Measurements from ENCODE around the gene TTC6. TPM values are rescaled to one million over a fixed set of nuclear protein-coding genes. Genes with fewer than 3 reads are reported as not detected.

TTC6 gene
- total and polyA plus RNA-seq, 2 experiments from 2014 or later, result not detected

DNA sequence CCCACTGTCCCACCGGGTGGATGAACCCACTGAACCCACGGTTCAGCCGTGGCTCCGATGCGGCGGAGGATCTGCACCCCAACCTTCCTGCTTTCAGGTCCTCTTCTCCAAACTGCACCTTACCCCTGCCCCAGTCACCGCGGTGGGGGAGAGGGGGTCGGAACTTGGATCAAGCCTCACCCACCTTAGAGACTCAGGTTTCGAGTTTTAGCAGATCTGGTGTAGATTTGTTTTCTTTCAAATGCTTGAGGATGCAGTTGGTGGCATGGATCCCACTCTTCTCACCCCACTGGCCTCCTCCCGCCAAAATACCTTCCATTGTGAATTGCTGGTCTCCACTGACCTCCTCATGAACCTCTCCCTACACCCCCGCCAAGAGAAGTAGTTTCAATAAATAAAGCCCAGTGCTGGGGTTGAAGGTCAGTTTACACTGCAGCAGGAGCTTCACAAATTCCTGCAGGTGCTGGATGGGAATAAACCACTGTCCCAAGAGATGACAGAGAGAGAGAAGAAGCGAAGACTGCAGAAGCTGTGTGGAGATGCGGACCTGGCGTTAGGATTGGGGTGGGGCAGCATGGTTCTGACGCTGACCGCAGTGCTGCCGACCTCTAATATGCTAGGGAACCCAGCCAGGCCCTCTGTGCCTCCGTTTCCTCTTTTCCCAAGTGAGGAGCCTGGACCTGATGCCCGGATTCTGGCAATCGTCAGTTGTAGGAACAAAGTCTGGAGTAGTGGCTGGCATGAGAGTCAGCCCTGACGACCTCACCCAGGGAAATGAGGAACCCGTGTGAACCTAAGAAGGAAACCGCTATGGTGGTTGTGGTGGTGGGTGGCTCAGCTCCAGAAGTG is 7.4 kb downstream of the TTC6 start:
- WGBS, 2 experiments (ENCODE audit: low coverage in 1 of 2, low lambda C conversion rate in 2 of 2, missing lambda C conversion rate in 2 of 2), result 5 to 6% methylated on average over 24 of the region's 24 CpGs
- DNase-seq, result no peak
- H3K4me3 ChIP-seq, result no peak overlapping the region
- H3K79me2 ChIP-seq (ENCODE audit: insufficient read depth), result no peaks in the 10 kb centered on the region
- H3F3A ChIP-seq (ENCODE audit: insufficient read depth), result no peaks in the 10 kb centered on the region
- H3K36me3 ChIP-seq (ENCODE audit: low read depth), result no peaks in the 10 kb centered on the region
- H3K4me2 ChIP-seq (ENCODE audit: unreplicated experiment), result no peak overlapping the region
- in situ Hi-C loops (cut with MboI), result loop anchor here (10.0 kb wide), 1 partner anchor 358 kb away; no protein-coding TSS in a partner anchor
- TF ChIP-seq EZH2 (IDR thresholded peaks at IDR 0.05; ENCODE audit: insufficient read depth, poor library complexity, severe bottlenecking) (no peak), EZH2phosphoT487 (IDR thresholded peaks at IDR 0.05; ENCODE audit: insufficient read depth, low read depth) (no peak)
- H3K9ac ChIP-seq, result no peak overlapping the region
- H3K27me3 ChIP-seq (replicated peaks; ENCODE audit: insufficient read depth), result peaks cover 90% of the 10 kb centered on the region
- H3K4me1 ChIP-seq (ENCODE audit: insufficient read depth), result no peaks in the 10 kb centered on the region
- H4K20me1 ChIP-seq (ENCODE audit: insufficient read depth), result no peaks in the 10 kb centered on the region
- no peak overlapping the region for H2AFZ ChIP-seq
- H3K27ac ChIP-seq, result no peak overlapping the region
- H3K9me2 ChIP-seq (ENCODE audit: insufficient read depth), result no peaks in the 10 kb centered on the region
- H3K9me3 ChIP-seq (ENCODE audit: low read depth), result no peaks in the 10 kb centered on the region

DNA sequence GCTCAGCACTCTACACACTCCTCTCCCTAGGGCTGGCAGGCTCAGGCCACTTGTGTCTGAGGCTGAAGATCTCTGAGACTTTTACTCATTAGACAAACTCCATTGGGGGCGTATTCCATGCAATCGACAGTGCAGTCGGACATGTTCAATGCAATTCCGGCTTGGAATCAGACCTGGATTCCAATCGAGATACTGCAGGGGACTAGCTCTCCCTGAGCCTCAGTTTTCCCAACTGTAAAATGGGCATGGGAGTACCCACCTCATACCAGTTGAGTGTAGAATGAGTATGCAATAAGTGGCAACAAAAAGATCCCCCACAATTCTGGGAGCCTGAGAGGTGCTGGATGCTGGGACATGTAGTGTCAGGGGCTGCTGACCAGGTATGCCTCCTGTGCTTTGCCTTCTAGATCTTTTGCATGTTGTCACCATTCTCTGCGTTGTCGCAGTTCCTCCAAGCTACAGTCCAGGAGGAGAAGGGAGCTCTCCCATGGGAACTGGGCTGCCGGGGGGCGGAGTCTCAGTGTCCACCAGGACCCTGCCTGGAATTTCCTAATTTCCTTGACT is 8.3 kb downstream of the TTC6 start:
- 56 to 62% methylated on average over 9 of the region's 9 CpGs for WGBS, 2 experiments (ENCODE audit: low coverage in 1 of 2, low lambda C conversion rate in 2 of 2, missing lambda C conversion rate in 2 of 2)

DNA sequence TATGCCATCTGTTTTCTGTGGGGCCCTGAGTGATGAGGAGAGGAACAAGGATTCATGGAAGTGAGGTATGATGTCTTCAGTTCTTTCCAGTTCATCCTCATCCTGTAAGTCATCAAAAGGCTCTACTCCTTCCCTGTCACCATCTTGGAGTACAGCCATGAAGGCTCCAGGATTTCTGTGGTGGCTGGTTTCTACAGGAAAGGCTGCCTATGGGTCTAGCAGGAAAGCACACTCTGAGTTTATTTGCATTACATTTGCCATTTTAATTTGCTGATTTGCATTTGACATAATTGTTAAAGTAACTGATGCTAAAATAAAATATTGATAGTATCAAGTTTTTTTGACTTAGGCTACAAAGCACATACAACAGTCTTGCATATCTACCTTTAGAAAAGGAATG is 11.2 kb downstream of the TTC6 start:
- peaks cover 86% of the 10 kb centered on the region for H3K27me3 ChIP-seq (replicated peaks; ENCODE audit: insufficient read depth)
- TF ChIP-seq EZH2 (IDR thresholded peaks at IDR 0.05; ENCODE audit: insufficient read depth, poor library complexity, severe bottlenecking) (no peak), EZH2phosphoT487 (IDR thresholded peaks at IDR 0.05; ENCODE audit: insufficient read depth, low read depth) (no peak)
- H3F3A ChIP-seq (ENCODE audit: insufficient read depth), result no peaks in the 10 kb centered on the region
- H2AFZ ChIP-seq, result no peak overlapping the region
- no peaks in the 10 kb centered on the region for H3K9me3 ChIP-seq (ENCODE audit: low read depth)
- H3K79me2 ChIP-seq (ENCODE audit: insufficient read depth), result no peaks in the 10 kb centered on the region
- H3K4me1 ChIP-seq (ENCODE audit: insufficient read depth), result no peaks in the 10 kb centered on the region
- no peaks in the 10 kb centered on the region for H4K20me1 ChIP-seq (ENCODE audit: insufficient read depth)
- no peaks in the 10 kb centered on the region for H3K36me3 ChIP-seq (ENCODE audit: low read depth)
- in situ Hi-C loops (cut with MboI), result loop anchor here (10.0 kb wide), 1 partner anchor 362 kb away; no protein-coding TSS in a partner anchor
- no peaks in the 10 kb centered on the region for H3K9me2 ChIP-seq (ENCODE audit: insufficient read depth)
- no peak overlapping the region for H3K27ac ChIP-seq
- H3K4me2 ChIP-seq (ENCODE audit: unreplicated experiment), result no peak overlapping the region
- no peak for DNase-seq
- no peak overlapping the region for H3K9ac ChIP-seq
- H3K4me3 ChIP-seq, result no peak overlapping the region

More for the DNA sequence above, 8.3 kb downstream of the TTC6 start:
- Histone ChIP-seq H3K9me3 (ENCODE audit: low read depth) (no peaks in the 10 kb centered on the region), H2AFZ (no peak overlapping the region), H3K4me2 (ENCODE audit: unreplicated experiment) (no peak overlapping the region), H4K20me1 (ENCODE audit: insufficient read depth) (no peaks in the 10 kb centered on the region), H3K4me1 (ENCODE audit: insufficient read depth) (no peaks in the 10 kb centered on the region), H3K36me3 (ENCODE audit: low read depth) (no peaks in the 10 kb centered on the region), H3K79me2 (ENCODE audit: insufficient read depth) (no peaks in the 10 kb centered on the region), H3K27ac (no peak overlapping the region), H3K27me3 (replicated peaks; ENCODE audit: insufficient read depth) (peaks cover 88% of the 10 kb centered on the region), H3K9me2 (ENCODE audit: insufficient read depth) (no peaks in the 10 kb centered on the region), H3K4me3 (no peak overlapping the region), H3F3A (ENCODE audit: insufficient read depth) (no peaks in the 10 kb centered on the region), H3K9ac (no peak overlapping the region)
- in situ Hi-C loops (cut with MboI), result loop anchor here (10.0 kb wide), 1 partner anchor 359 kb away; no protein-coding TSS in a partner anchor
- no peak for TF ChIP-seq EZH2phosphoT487 (IDR thresholded peaks at IDR 0.05; ENCODE audit: insufficient read depth, low read depth)
- no peak for TF ChIP-seq EZH2 (IDR thresholded peaks at IDR 0.05; ENCODE audit: insufficient read depth, poor library complexity, severe bottlenecking)
- no peak for DNase-seq

DNA sequence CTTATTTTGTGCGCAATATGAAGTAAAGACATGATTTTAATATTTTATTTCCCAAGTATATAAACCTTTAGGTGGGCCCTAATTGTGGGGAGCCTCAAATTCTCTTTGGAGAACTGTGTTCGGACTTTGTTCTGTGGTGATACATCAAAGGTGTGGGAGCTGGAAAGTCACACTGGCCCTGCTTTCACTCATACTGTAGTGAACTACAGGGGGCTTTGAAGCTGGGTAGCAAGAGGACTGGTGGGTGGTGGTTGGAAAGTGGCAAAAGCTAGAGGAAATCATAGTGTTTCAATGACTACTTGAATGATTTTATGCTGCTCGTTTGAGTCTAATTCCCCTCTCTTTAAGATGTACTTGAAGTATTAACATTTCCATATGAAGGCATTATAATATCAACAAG is 13.2 kb downstream of the TTC6 start:
- Histone ChIP-seq H3K9ac (no peak overlapping the region), H3K27me3 (replicated peaks; ENCODE audit: insufficient read depth) (peaks cover 80% of the 10 kb centered on the region), H3K9me2 (ENCODE audit: insufficient read depth) (no peaks in the 10 kb centered on the region), H2AFZ (no peak overlapping the region), H3K79me2 (ENCODE audit: insufficient read depth) (no peaks in the 10 kb centered on the region), H3K4me3 (no peak overlapping the region), H3K9me3 (ENCODE audit: low read depth) (no peaks in the 10 kb centered on the region), H3K36me3 (ENCODE audit: low read depth) (no peaks in the 10 kb centered on the region), H3K27ac (no peak overlapping the region), H3K4me1 (ENCODE audit: insufficient read depth) (no peaks in the 10 kb centered on the region), H4K20me1 (ENCODE audit: insufficient read depth) (no peaks in the 10 kb centered on the region), H3F3A (ENCODE audit: insufficient read depth) (no peaks in the 10 kb centered on the region), H3K4me2 (ENCODE audit: unreplicated experiment) (no peak overlapping the region)
- 43 to 46% methylated on average over 3 of the region's 3 CpGs for WGBS, 2 experiments (ENCODE audit: low coverage in 1 of 2, low lambda C conversion rate in 2 of 2, missing lambda C conversion rate in 2 of 2)
- DNase-seq, result no peak
- TF ChIP-seq EZH2phosphoT487 (IDR thresholded peaks at IDR 0.05; ENCODE audit: insufficient read depth, low read depth), result no peak
- TF ChIP-seq EZH2 (IDR thresholded peaks at IDR 0.05; ENCODE audit: insufficient read depth, poor library complexity, severe bottlenecking), result no peak
- in situ Hi-C loops (cut with MboI), result loop anchor here (10.0 kb wide), 1 partner anchor 364 kb away; no protein-coding TSS in a partner anchor
